IMR-90 (cell line): ENCODE measurements around the gene TMEM204. TPM values are rescaled to one million over a fixed set of nuclear protein-coding genes. Genes with fewer than 3 reads are reported as not detected.

Experiments used
- ATAC-seq: fragments of 200-7000 bp; cut with Tn5 transposase; 2 replicates; pipeline ENCODE4 v1.9.1; 2020; ENCODE audit warnings: low read depth, mild to moderate bottlenecking, moderate library complexity
- BruUV-seq: library from RNA; stranded (reverse); fragments of 400-500 nt; replicated peaks from 2 replicates; lab custom pipeline; 2021; lab: Mats Ljungman, UMichigan
- CTCF ChIA-PET: fragments of 300-600 bp; formaldehyde crosslinking; extraction: SDS; loops from one replicate; lab custom pipeline; 2021; ENCODE audit warnings: antibody characterized with exemption; lab: Yijun Ruan, JAX
- POLR2A ChIA-PET: fragments of 300-600 bp; sonication (Branson Sonifier 250); formaldehyde crosslinking; loops from one replicate; lab custom pipeline; 2022; ENCODE audit warnings: antibody characterized with exemption; ENCODE audit not compliant: unreplicated experiment; lab: Charles Lee
- DNase-seq: peaks from one replicate; pipeline ENCODE4 v3.0.0; 2013
- H2AFZ ChIP-seq: replicated peaks from 2 replicates; pipeline ENCODE3; 2013; ENCODE audit warnings: low read length, mild to moderate bottlenecking; ENCODE audit not compliant: poor library complexity
- H2AK5ac ChIP-seq: 2 replicates; pipeline ENCODE4 v1.6.1; 2013; ENCODE audit warnings: low read depth, low read length, inconsistent platforms
- H2AK9ac ChIP-seq: replicated peaks from 2 replicates; pipeline ENCODE3; 2013; ENCODE audit warnings: mild to moderate bottlenecking, low read depth, low read length, moderate library complexity; ENCODE audit not compliant: poor library complexity
- H2BK120ac ChIP-seq: 2 replicates; pipeline ENCODE4 v1.6.1; 2013; ENCODE audit warnings: low read depth, low read length, inconsistent platforms
- H2BK15ac ChIP-seq: 3 replicates; pipeline ENCODE4 v1.6.1; 2013; ENCODE audit warnings: low read depth, low read length, inconsistent platforms
- H2BK20ac ChIP-seq: 2 replicates; pipeline ENCODE4 v1.6.1; 2013; ENCODE audit warnings: low read depth, mild to moderate bottlenecking, inconsistent platforms, low read length, moderate library complexity
- H2BK5ac ChIP-seq: 2 replicates; pipeline ENCODE4 v1.6.1; 2013; ENCODE audit warnings: mild to moderate bottlenecking, low read depth, low read length, inconsistent platforms; ENCODE audit not compliant: poor library complexity, severe bottlenecking
- H3K14ac ChIP-seq: replicated peaks from 2 replicates; pipeline ENCODE4 v1.6.1; 2013; ENCODE audit warnings: low read depth, low read length, inconsistent platforms
- H3K18ac ChIP-seq: 2 replicates; pipeline ENCODE4 v1.6.1; 2013; ENCODE audit warnings: low read depth, low read length, control low read depth
- H3K23ac ChIP-seq: 2 replicates; pipeline ENCODE4 v1.6.1; 2013; ENCODE audit warnings: low read depth, low read length, inconsistent platforms
- H3K27ac ChIP-seq: 2 replicates; pipeline ENCODE4 v1.5.1; 2013; ENCODE audit warnings: mild to moderate bottlenecking, control low read depth, low read length; ENCODE audit not compliant: insufficient read depth
- H3K27me3 ChIP-seq: 2 replicates; pipeline ENCODE4 v1.6.1; 2013; ENCODE audit warnings: low read length; ENCODE audit not compliant: control insufficient read depth, insufficient read depth
- H3K36me3 ChIP-seq: 2 replicates; pipeline ENCODE4 v1.6.1; 2013; ENCODE audit warnings: low read length, mixed read lengths; ENCODE audit not compliant: control insufficient read depth, insufficient read depth
- H3K4ac ChIP-seq: 2 replicates; pipeline ENCODE4 v1.6.1; 2013; ENCODE audit warnings: low read depth, low read length, inconsistent platforms
- H3K4me1 ChIP-seq: 2 replicates; pipeline ENCODE4 v1.6.1; 2013; ENCODE audit warnings: low read length, mixed read lengths; ENCODE audit not compliant: control insufficient read depth, insufficient read depth
- H3K4me2 ChIP-seq: 2 replicates; pipeline ENCODE4 v1.6.1; 2013; ENCODE audit warnings: low read depth, mild to moderate bottlenecking, control low read depth, low read length, moderate library complexity
- H3K4me3 ChIP-seq: 2 replicates; pipeline ENCODE4 v1.5.1; 2013; ENCODE audit warnings: low read depth, mild to moderate bottlenecking, control low read depth, low read length, moderate library complexity; ENCODE audit not compliant: insufficient read depth
- H3K56ac ChIP-seq: 2 replicates; pipeline ENCODE4 v1.6.1; 2013; ENCODE audit warnings: low read length, inconsistent platforms; ENCODE audit not compliant: insufficient read depth; ENCODE audit errors: extremely low read depth
- H3K79me1 ChIP-seq, 2 experiments: 2 replicates each; pipeline ENCODE4 v1.6.1; 2013; ENCODE audit warnings: low read length in 2 of 2, inconsistent platforms in 1 of 2, low read depth in 1 of 2
- H3K9ac ChIP-seq: 2 replicates; pipeline ENCODE4 v1.6.1; 2013; ENCODE audit warnings: low read depth, low read length, control low read depth
- H3K9me1 ChIP-seq: 2 replicates; pipeline ENCODE4 v1.6.1; 2013; ENCODE audit warnings: low read length, inconsistent platforms; ENCODE audit not compliant: insufficient read depth
- H3K9me3 ChIP-seq: 2 replicates; pipeline ENCODE4 v1.6.1; 2013; ENCODE audit warnings: low read length; ENCODE audit not compliant: control insufficient read depth, insufficient read depth
- H4K20me1 ChIP-seq: 2 replicates; pipeline ENCODE4 v1.6.1; 2013; ENCODE audit warnings: low read length, inconsistent platforms; ENCODE audit not compliant: insufficient read depth
- H4K5ac ChIP-seq: 2 replicates; pipeline ENCODE4 v1.6.1; 2013; ENCODE audit warnings: mild to moderate bottlenecking, low read depth, low read length, control low read depth
- H4K8ac ChIP-seq, 2 experiments: 2 replicates each; pipeline ENCODE4 v1.6.1; 2013; ENCODE audit warnings: low read depth in 2 of 2, low read length in 2 of 2, control low read depth in 1 of 2, inconsistent platforms in 1 of 2
- H4K91ac ChIP-seq: 2 replicates; pipeline ENCODE4 v1.6.1; 2013; ENCODE audit warnings: low read depth, low read length, inconsistent platforms; ENCODE audit not compliant: insufficient read depth
- POLR2A ChIP-seq: IDR thresholded peaks from 2 replicates; pipeline ENCODE4 v1.6.1; 2012; ENCODE audit warnings: mild to moderate bottlenecking, low read depth, low read length
- SMC3 ChIP-seq: fragments of 150-350 bp; IDR thresholded peaks from 2 replicates; pipeline ENCODE4 v1.6.1; 2016; ENCODE audit warnings: low read depth, mild to moderate bottlenecking, antibody characterized with exemption, low read length, moderate library complexity
- WGBS, 2 experiments: methylation state at CpG; one replicate each; pipeline versions ENCODE4 v1.1.5 to v1.1.7; 2013; ENCODE audit warnings: missing lambda C conversion rate in 2 of 2; ENCODE audit not compliant: insufficient read length in 1 of 2; ENCODE audit errors: extremely low coverage in 2 of 2; 5-methylcytosine and 5-hydroxymethylcytosine counted together
- dilution Hi-C: fragments of 300-500 bp; cut with HindIII; formaldehyde crosslinking; loops from one replicate; pipeline ENCODE4 v1.14.3; 2018; ENCODE audit warnings: low sequenced_read_pairs; ENCODE audit not compliant: unreplicated experiment
- in situ Hi-C: fragments of 300-500 bp; cut with MboI; formaldehyde crosslinking; loops from 3 replicates; pipeline ENCODE4 v1.14.3; 2019; ENCODE audit warnings: low sequenced_read_pairs, inconsistent platforms, mixed read lengths
- intact Hi-C: fragments of 100-400 bp; cut with micrococcal nuclease; formaldehyde crosslinking; loops from 2 replicates; pipeline ENCODE4 v1.10.0; 2022
- polyA plus RNA-seq, 3 experiments: library from polyadenylated mRNA; depleted of rRNA; stranded (reverse); fragments of >200 nt; gene quantifications; 2 replicates each; pipeline ENCODE4 v1.2.3, GENCODE V29; 2012; ENCODE audit warnings: low replicate concordance in 1 of 3
- total RNA-seq: library from RNA; depleted of rRNA; stranded (reverse); fragments of >200 nt; gene quantifications from 2 replicates; pipeline ENCODE4 v1.2.3, GENCODE V29; 2012

TMEM204 gene
- total and polyA plus RNA-seq, 2 of the 4 experiments (the other 2 are of a cell fraction), result 7.0 to 12.3 TPM

DNA sequence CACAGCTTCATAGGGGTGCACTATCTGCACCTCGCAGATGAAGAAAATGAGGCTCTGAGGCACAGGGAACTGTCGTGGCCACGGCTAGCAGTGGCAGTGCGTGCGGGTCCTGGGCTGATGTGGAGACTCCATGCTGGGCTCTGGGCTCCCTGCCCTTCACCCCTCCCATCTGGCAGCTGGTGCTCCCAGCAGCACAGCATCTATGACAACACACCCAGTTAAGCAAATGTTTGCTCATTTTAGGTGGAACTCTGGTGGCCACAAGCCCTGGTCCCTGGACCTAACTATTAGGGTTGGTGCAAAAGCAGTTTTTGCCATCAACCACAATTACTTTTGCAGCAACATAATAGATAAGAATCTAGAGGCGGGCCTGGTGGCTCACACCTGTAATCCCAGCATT lies 47.5 kb downstream of the TMEM204 start:
- H3K27ac ChIP-seq, result no peak overlapping the region
- no peak overlapping the region for H3K4me2 ChIP-seq
- no peak overlapping the region for H2AK9ac ChIP-seq
- in situ Hi-C loops (no loop called here), dilution Hi-C loops (no loop called here), intact Hi-C loops (no loop called here)
- ATAC-seq, result no peak
- no peak overlapping the region for H3K14ac ChIP-seq
- H2BK120ac ChIP-seq, result no peak overlapping the region
- no peak for DNase-seq
- no peak overlapping the region for H4K8ac ChIP-seq
- no peak overlapping the region for H3K23ac ChIP-seq
- no peak overlapping the region for H2BK5ac ChIP-seq
- no TSS peak for BruUV-seq
- H2BK20ac ChIP-seq, result no peak overlapping the region
- H4K20me1 ChIP-seq, result no peaks in the 10 kb centered on the region
- H4K91ac ChIP-seq, result no peak overlapping the region
- H2AK5ac ChIP-seq, result no peak overlapping the region
- CTCF ChIA-PET, result no interaction called here
- no peaks in the 10 kb centered on the region; the same call in 1 of the 2 replicates for H3K4me1 ChIP-seq
- no peaks in the 10 kb centered on the region for H3K27me3 ChIP-seq
- H3K9me3 ChIP-seq, result no peaks in the 10 kb centered on the region
- H3K4ac ChIP-seq, result no peak overlapping the region
- H2BK15ac ChIP-seq, result no peak overlapping the region
- no peak overlapping the region for H3K9ac ChIP-seq
- no peak overlapping the region for H3K4me3 ChIP-seq
- H3K36me3 ChIP-seq, result peaks cover 29% of the 10 kb centered on the region
- H2AFZ ChIP-seq, result no peak overlapping the region
- 88% methylated on average over 3 of the region's 6 CpGs; no CpG with 5 or more reads in 1 of the 2 experiments for WGBS, 2 experiments
- H3K56ac ChIP-seq, result no peak overlapping the region
- POLR2A ChIA-PET, result no interaction called here
- TF ChIP-seq POLR2A, result no peak
- TF ChIP-seq SMC3, result no peak
- no peaks in the 10 kb centered on the region for H3K79me1 ChIP-seq
- H3K9me1 ChIP-seq, result no peaks in the 10 kb centered on the region
- no peak overlapping the region for H4K5ac ChIP-seq
- no peak overlapping the region for H3K18ac ChIP-seq
